Neural progenitor cell (in vitro differentiated cells): Measurements from ENCODE around the gene TK2.

Experiments used
- EZH2 ChIP-seq: fragments of 200-600 bp; sonication (generic); IDR thresholded peaks from 2 replicates; pipeline ENCODE4 v1.6.1; 2017; ENCODE audit warnings: antibody characterized with exemption, mild to moderate bottlenecking, moderate library complexity
- TF ChIP-seq, protein P1 (sequence below): fragments of 200-600 bp; sonication (generic); IDR thresholded peaks from 2 replicates; pipeline ENCODE4 v1.5.1; 2017; ENCODE audit warnings: antibody characterized with exemption, mild to moderate bottlenecking

DNA sequence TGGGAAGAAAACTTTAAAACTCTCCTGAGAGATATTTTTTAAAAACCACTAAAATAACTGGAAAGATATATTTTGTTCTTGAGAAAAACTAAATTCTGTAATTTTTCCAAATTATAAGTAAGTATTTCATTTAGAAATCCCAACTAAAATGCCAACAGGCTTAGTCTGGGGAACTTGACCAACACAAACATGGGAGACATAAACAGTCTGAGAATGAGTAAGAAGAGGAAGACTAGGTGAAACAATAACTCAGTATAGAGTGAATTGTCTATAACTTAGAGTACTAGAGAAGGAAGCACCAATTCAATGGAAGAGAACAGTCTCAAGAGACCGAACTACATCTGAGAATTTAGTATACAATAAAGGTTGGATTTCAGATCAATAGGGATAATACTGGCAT, 19.2 kb upstream of the TK2 start:
- TF ChIP-seq, protein P1, sequence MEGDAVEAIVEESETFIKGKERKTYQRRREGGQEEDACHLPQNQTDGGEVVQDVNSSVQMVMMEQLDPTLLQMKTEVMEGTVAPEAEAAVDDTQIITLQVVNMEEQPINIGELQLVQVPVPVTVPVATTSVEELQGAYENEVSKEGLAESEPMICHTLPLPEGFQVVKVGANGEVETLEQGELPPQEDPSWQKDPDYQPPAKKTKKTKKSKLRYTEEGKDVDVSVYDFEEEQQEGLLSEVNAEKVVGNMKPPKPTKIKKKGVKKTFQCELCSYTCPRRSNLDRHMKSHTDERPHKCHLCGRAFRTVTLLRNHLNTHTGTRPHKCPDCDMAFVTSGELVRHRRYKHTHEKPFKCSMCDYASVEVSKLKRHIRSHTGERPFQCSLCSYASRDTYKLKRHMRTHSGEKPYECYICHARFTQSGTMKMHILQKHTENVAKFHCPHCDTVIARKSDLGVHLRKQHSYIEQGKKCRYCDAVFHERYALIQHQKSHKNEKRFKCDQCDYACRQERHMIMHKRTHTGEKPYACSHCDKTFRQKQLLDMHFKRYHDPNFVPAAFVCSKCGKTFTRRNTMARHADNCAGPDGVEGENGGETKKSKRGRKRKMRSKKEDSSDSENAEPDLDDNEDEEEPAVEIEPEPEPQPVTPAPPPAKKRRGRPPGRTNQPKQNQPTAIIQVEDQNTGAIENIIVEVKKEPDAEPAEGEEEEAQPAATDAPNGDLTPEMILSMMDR = no peak
- no peak for TF ChIP-seq EZH2
